ENCODE data around the gene NR2C2. TPM values are rescaled to one million over a fixed set of nuclear protein-coding genes. Genes with fewer than 3 reads are reported as not detected.
"Not testable (repeated sequence)": the region's sequence is repeated elsewhere in the genome, so short reads cannot be mapped to it uniquely, and the experiment has no call there.

Gene NR2C2
- total RNA-seq, result 92.6 TPM

- DNase-seq, result peak; percentile 75
Observed at GRCh38 chr3:14947100-14947885, at the start of gene NR2C2. Gene NR2C2 (plus strand): TSS chr3:14947583. CDS start chr3:15003915, 56,332 bp downstream.

DNA sequence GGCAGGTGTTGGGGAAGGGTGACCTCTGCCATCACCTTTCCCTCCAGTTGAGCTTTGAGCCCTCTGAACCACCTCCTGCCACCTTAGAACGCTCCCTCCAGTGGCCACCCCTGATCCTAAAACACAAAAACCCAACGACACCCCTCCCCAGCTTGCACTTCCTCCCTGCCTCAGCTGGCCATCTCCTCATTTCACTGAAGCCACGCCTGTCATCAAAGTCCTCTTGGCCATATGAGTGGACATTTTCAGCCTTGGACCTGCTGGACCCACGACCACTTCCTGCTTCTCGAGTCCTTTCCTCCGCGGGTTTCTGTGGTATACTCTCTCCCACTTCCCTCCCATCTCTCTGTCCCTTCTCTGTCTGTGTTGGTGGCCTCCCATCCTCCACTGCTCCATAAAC, 48.5 kb upstream of the NR2C2 start:
- DNase-seq, result no peak

GRCh38 chr3:14899993-14900618, 47.3 kb upstream of the NR2C2 start:
- DNase-seq, result no peak

DNA sequence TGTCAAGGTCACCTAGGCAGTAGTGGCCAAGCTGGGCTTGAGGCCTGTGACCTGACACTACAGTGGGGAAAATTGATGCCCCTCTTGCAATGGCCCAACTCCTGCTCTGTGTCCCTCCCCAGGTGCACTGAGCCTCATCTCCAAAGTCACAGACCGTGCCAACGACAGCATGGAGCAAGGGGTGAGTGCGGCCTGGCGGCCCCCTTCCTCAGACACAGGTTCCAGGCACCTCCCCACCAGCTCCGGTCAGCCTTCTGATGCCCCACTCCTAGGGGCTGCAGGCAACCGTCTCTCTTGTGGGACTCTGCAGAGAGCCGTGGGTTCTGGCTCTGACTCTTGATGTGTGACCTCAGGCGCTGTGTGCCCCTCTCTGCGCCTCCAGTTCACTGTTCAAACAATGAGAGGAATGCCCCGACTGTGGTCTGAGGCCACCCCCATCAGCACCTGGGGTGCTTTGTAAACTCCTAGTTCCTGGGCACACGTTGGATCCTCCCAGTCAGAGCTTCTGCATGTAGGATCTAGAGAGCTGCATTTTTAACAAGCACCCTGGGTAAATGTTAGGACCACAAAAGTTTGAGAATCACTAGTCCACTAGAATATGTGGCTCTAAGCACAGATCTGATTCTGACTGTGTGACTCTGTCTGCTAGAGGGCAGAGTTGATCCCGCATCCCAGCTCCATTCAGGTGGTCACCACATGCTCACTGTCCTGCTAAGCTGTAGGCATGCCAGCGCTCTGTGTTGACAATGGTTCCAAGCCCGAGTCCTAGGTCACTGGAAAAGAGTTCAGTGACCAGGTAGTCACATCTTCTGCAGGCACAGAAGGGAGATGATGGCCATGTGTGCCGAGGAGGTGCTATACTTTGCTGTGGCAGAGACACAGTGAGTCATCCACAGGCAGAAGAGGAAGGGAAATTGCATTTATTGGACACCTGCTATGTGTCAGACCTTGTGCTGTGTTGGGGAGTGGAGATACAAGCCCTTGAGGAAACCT, 46.2 kb upstream of the NR2C2 start:
- no peak for DNase-seq

DNA sequence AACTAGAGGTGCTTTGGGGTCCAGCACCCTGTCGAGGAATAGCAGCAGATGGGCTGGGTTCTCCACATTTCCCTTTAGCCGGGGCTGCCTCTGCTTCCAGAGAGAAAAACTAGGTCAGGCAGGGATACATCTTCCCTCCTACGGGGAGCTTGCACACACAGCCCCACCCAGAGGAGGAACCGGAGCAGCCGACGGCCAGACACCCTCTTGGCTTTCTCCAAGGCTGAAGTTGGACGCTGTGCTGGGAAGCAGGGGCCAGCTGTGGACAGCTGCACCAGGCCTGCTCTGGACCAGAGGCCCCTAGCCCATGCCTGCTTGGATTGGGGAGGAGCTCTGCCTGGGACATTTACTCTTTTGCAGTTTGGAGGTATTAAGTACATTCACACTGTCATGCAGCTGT, 44.7 kb upstream of the NR2C2 start:
- no peak for DNase-seq

DNA sequence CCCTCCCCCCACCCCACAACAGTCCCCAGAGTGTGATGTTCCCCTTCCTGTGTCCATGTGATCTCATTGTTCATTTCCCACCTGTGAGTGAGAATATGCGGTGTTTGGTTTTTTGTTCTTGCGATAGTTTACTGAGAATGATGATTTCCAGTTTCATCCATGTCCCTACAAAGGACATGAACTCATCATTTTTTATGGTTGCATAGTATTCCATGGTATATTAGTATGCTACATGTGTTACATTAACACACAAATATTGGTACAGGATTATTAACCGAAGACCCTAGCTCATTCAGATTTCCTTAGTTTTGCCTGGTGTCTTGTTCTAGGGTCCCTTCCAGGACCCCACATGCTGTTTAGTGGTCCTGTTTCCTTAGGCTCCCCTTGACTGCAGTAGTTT, 43.9 kb upstream of the NR2C2 start:
- DNase-seq, result not testable (repeated sequence)

DNA sequence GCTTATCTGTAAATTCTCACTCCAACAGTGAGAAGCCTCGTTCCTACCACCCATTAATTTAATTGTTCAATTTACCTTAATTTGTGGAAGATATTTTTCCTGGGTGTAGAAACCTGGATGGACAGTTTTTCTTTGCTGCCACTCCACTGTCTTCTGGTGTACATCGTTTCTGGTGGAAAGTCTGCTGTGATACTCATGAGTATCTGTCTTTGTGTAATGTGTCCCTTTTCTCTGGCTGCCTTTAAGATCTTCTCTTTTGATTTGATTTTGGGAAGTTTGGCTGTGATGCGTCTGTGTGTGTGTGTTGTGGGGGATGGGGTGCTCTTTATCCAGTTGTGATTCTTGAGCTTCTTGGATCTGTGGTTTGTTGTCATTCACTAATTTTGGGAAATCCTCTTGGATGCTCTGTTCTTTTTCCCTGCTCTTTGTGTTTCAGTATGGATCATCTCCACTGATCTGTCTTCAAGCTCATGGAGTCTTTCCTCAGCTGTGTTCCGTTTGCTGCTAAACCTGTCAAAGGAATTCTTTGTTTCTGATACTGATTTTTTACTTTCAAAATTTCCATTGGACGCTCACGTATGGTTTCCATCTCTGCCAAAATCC, 42.2 kb upstream of the NR2C2 start:
- no peak for DNase-seq

DNA sequence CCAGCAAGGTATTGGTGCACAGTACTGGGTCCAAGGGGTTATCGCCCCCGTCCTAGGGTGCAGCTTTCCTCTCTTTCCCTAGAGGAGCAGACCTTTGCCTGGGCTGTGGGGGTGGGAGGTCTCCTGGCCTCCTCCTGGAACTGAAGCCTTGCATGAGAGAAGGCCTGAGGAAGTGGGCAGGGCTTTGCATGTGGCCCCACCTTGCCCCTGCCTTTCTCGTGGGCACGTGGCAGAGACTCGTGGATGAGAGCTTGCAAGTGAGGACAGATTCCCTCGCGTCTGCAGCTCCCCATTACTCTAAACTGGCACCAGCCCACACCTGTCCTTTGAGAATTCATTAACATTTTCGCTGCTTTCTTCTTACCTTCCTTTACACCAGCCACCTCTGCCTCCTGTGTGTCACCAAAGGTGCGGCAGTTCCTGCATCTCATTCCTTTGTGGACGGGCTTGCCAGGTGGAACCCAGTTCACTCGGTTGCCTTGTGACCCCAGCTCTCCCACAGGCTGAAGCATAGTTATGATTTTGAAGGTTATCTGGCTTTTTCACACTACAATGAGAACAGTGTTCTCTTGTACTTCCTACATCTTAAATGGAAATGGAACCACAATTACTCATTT, 40.9 kb upstream of the NR2C2 start:
- no peak for DNase-seq

- no peak for DNase-seq
Observed at GRCh38 chr3:14907043-14907966, 40.1 kb upstream of the NR2C2 start.

DNA sequence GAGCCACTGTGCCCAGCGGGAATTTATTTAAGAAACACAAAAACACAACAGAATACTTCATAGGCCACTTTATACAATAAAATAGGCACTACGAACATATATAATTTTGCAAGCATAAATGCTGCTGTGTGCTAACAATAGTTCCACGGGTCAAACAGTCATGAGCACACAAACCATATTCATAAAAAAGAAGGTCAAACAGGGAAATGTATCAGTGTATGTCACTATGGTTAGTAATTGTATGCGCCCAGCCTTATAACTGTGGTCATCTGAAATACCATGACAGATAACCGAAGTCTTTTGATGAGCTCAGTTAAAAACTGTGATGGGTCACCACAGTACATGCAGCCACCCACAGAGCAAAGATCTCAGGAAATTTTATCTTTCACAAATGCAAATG, 38.1 kb upstream of the NR2C2 start:
- no peak for DNase-seq

GRCh38 chr3:14911651-14912050, 35.7 kb upstream of the NR2C2 start:
- DNase-seq, result no peak

GRCh38 chr3:14913071-14913925, 34.1 kb upstream of the NR2C2 start:
- DNase-seq, result no peak

DNA sequence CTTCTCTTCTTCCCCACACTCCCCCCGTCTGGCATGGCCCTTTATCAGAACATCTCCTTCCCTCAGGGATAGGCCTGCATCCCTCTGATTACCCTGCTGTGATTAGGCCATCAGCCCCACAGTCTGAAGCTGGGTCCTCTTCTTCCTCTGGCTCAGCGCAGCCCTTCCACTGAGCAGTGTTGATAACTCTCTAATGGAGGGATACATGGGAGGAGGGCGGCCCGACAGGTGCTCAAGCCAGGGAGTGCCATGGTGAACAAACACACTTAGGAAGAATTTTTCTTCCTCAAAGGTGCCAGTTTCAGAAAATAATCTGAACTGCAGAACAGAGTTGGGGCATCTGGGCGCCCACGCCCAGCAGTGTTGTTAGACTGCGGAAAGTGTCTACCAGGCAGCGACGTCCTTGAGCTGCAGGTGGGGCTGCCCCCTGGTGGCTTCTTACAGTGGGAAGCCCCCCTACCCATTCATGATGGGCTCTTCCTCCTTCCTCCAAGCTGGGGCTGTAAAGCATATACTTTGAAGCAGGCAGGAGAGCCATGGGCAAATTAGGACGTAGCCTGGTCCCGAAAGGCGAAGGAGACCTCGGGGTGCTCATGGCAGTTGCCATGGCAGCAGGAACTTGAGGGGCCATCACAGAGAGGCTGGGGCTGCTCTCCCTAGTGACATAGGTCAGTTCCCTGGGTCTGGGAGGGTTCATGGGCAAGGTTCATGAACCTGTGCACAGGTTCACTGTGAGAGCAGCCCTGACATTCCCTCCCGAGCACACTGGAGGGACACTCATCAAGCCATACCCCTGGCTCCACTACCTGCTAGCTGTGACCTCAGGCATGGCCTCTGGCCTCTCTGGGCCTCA, 33.2 kb upstream of the NR2C2 start:
- DNase-seq, result no peak

- no peak for DNase-seq
Observed at GRCh38 chr3:14914779-14915117, 32.6 kb upstream of the NR2C2 start.

DNA sequence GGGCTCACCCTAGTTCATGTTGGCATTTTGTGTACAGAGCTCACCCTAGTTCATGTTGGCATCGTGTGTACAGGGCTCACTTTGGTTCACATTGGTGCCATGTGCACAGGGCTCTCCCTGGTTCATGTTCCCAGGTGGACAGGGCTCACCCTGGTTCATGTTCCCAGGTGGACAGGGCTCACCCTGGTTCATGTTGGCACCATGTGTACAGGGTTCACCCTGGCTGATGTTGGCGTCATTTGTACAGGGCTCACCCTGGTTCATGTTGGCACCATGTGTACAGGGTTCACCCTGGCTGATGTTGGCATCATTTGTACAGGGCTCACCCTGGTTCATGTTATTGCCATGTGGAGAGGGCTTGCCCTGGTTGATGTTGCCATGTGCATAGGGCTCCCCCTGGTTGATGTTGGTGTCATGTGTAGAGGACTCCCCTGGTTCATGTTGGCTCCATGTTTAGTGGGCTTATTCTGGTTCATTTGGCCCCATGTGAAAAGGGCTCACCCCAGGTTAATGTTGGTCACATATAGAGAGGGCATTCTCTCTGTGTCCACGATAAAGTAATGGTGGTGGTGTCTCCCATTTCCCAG, 31.7 kb upstream of the NR2C2 start:
- no peak for DNase-seq

GRCh38 chr3:14918356-14918860, 29.0 kb upstream of the NR2C2 start:
- no peak for DNase-seq

- DNase-seq, result no peak
Observed at GRCh38 chr3:14920536-14920935, 26.8 kb upstream of the NR2C2 start.

GRCh38 chr3:14921034-14921616, 26.3 kb upstream of the NR2C2 start:
- DNase-seq, result peak; percentile 71
